GM23248 (cell line): Measurements from ENCODE around the gene NDUFA12. TPM values are rescaled to one million over a fixed set of nuclear protein-coding genes. Genes with fewer than 3 reads are reported as not detected.
"Not testable (repeated sequence)": the region's sequence is repeated elsewhere in the genome, so short reads cannot be mapped to it uniquely, and the experiment has no call there.

ENCODE experiments used
- DNase-seq: peaks from one replicate; pipeline ENCODE4 v3.0.0-alpha.2; 2015
- H2AFZ ChIP-seq: fragments of 200-600 bp; sonication (generic); 2 replicates; pipeline ENCODE4 v1.6.1; 2016; ENCODE audit warnings: antibody characterized with exemption
- H3F3A ChIP-seq: fragments of 200-600 bp; sonication (generic); 2 replicates; pipeline ENCODE4 v1.6.1; 2016; ENCODE audit warnings: mild to moderate bottlenecking, antibody characterized with exemption, mixed run types; ENCODE audit not compliant: insufficient read depth
- H3K27ac ChIP-seq: fragments of 200-600 bp; sonication (generic); 2 replicates; pipeline ENCODE4 v1.5.1; 2016; ENCODE audit warnings: mild to moderate bottlenecking
- H3K27me3 ChIP-seq: fragments of 200-600 bp; sonication (generic); replicated peaks from 2 replicates; pipeline ENCODE4 v1.6.1; 2016; ENCODE audit warnings: mild to moderate bottlenecking; ENCODE audit not compliant: insufficient read depth
- H3K36me3 ChIP-seq: fragments of 200-600 bp; sonication (generic); 2 replicates; pipeline ENCODE4 v1.6.1; 2016; ENCODE audit warnings: low read depth, mild to moderate bottlenecking
- H3K4me1 ChIP-seq: fragments of 200-600 bp; sonication (generic); 2 replicates; pipeline ENCODE4 v1.6.1; 2016; ENCODE audit warnings: mild to moderate bottlenecking; ENCODE audit not compliant: insufficient read depth
- H3K4me2 ChIP-seq: fragments of 200-600 bp; sonication (generic); one replicate; pipeline ENCODE4 v1.6.1; 2016; ENCODE audit warnings: mild to moderate bottlenecking; ENCODE audit not compliant: unreplicated experiment
- H3K4me3 ChIP-seq: fragments of 200-600 bp; sonication (generic); 2 replicates; pipeline ENCODE4 v1.5.1; 2016; ENCODE audit warnings: mild to moderate bottlenecking
- H3K79me2 ChIP-seq: fragments of 200-600 bp; sonication (generic); 2 replicates; pipeline ENCODE4 v1.6.1; 2016; ENCODE audit warnings: mild to moderate bottlenecking; ENCODE audit not compliant: insufficient read depth
- H3K9ac ChIP-seq: fragments of 200-600 bp; sonication (generic); 2 replicates; pipeline ENCODE4 v1.6.1; 2016; ENCODE audit warnings: mild to moderate bottlenecking
- H3K9me2 ChIP-seq: fragments of 200-600 bp; sonication (generic); 2 replicates; pipeline ENCODE4 v1.6.1; 2016; ENCODE audit warnings: mixed run types, mild to moderate bottlenecking, moderate library complexity; ENCODE audit not compliant: insufficient read depth
- H3K9me3 ChIP-seq: fragments of 200-600 bp; sonication (generic); one replicate; pipeline ENCODE4 v1.6.1; 2017; ENCODE audit warnings: low read depth
- H4K20me1 ChIP-seq: fragments of 200-600 bp; sonication (generic); 2 replicates; pipeline ENCODE4 v1.6.0; 2016; ENCODE audit not compliant: insufficient read depth
- EZH2 ChIP-seq: fragments of 200-600 bp; sonication (generic); IDR thresholded peaks from 2 replicates; pipeline ENCODE4 v1.6.1; 2018; ENCODE audit warnings: antibody characterized with exemption, mild to moderate bottlenecking; ENCODE audit not compliant: insufficient read depth, poor library complexity, severe bottlenecking
- EZH2phosphoT487 ChIP-seq: fragments of 200-600 bp; sonication (generic); IDR thresholded peaks from 2 replicates; pipeline ENCODE4 v1.6.1; 2018; ENCODE audit warnings: antibody characterized with exemption, moderate library complexity, mild to moderate bottlenecking, low read depth; ENCODE audit not compliant: insufficient read depth
- WGBS, 2 experiments: methylation state at CpG; one replicate each; pipeline ENCODE4 v1.1.6; 2015 to 2017; ENCODE audit warnings: low lambda C conversion rate in 2 of 2, low coverage in 1 of 2; ENCODE audit errors: missing lambda C conversion rate in 2 of 2; 5-methylcytosine and 5-hydroxymethylcytosine counted together
- in situ Hi-C: fragments of 300-500 bp; cut with MboI; formaldehyde crosslinking; loops from 2 replicates; pipeline ENCODE4 v1.15.0; 2020
- polyA plus RNA-seq: library from polyadenylated mRNA; unstranded; fragments of >200 nt; fragmentation: Nextera tagmentation; extraction: Ambion mirVana; gene quantifications from 2 replicates; pipeline ENCODE4 v1.2.1, GENCODE V29; 2016
- total RNA-seq: library from RNA; depleted of rRNA; stranded (reverse); fragments of >200 nt; shearing (Covaris generic); gene quantifications from 2 replicates; pipeline ENCODE4 v1.2.3, GENCODE V29; 2014

NDUFA12 gene
- total and polyA plus RNA-seq, 2 experiments from 2014 or later: 122 to 169 TPM

- H3K4me3 ChIP-seq: no peak overlapping the region
- WGBS, 2 experiments: 59 to 66% methylated on average over 2 of the region's 2 CpGs
- in situ Hi-C loops: no loop called here
Observed at GRCh38 chr12:94987801-94988200, 15.7 kb downstream of the NDUFA12 start.

GRCh38 chr12:94987076-94987669, 16.3 kb downstream of the NDUFA12 start:
- Histone ChIP-seq H2AFZ (no peak overlapping the region), H3K9ac (no peak overlapping the region), H3K79me2 (peaks cover 6% of the 10 kb centered on the region; the same call in 1 of the 2 replicates), H3K27ac (no peak overlapping the region), H3K9me2 (no peaks in the 10 kb centered on the region), H3K36me3 (no peaks in the 10 kb centered on the region), H3K4me2 (no peak overlapping the region), H3K27me3 (no peaks in the 10 kb centered on the region), H3K4me3 (no peak overlapping the region), H3K4me1 (peaks cover 20% of the 10 kb centered on the region), H3F3A (peaks cover 17% of the 10 kb centered on the region), H3K9me3 (no peaks in the 10 kb centered on the region), H4K20me1 (no peaks in the 10 kb centered on the region)
- WGBS, 2 experiments: 87 to 89% methylated on average over 8 of the region's 8 CpGs
- in situ Hi-C loops: no loop called here
- no peak for DNase-seq
- TF ChIP-seq EZH2 (no peak), EZH2phosphoT487 (no peak)

More at GRCh38 chr12:94987801-94988200, 15.7 kb downstream of the NDUFA12 start:
- no peak for DNase-seq
- Histone ChIP-seq H3K79me2 (peaks cover 6% of the 10 kb centered on the region; the same call in 1 of the 2 replicates), H3K4me1 (peaks cover 16% of the 10 kb centered on the region), H3K36me3 (peaks cover 2% of the 10 kb centered on the region; the same call in 1 of the 2 replicates), H3K9me2 (no peaks in the 10 kb centered on the region), H3K27ac (no peak overlapping the region), H3K9ac (no peak overlapping the region), H2AFZ (no peak overlapping the region), H3K27me3 (no peaks in the 10 kb centered on the region), H3K4me2 (no peak overlapping the region), H4K20me1 (no peaks in the 10 kb centered on the region), H3K9me3 (no peaks in the 10 kb centered on the region), H3F3A (peaks cover 14% of the 10 kb centered on the region)
- TF ChIP-seq EZH2phosphoT487 (no peak), EZH2 (no peak)

- WGBS, 2 experiments: 86 to 93% methylated on average over 9 of the region's 9 CpGs
- Histone ChIP-seq H3F3A (peaks cover 17% of the 10 kb centered on the region), H3K4me1 (peaks cover 20% of the 10 kb centered on the region), H3K79me2 (peaks cover 19% of the 10 kb centered on the region; the same call in 1 of the 2 replicates)
- H3K9me2 ChIP-seq, H3K4me2 ChIP-seq, in situ Hi-C loops, H3K27ac ChIP-seq, H2AFZ ChIP-seq, H3K9ac ChIP-seq, H4K20me1 ChIP-seq, H3K9me3 ChIP-seq, H3K4me3 ChIP-seq, DNase-seq, H3K36me3 ChIP-seq, H3K27me3 ChIP-seq: not testable (repeated sequence)
Observed at GRCh38 chr12:94985099-94985498, 18.4 kb downstream of the NDUFA12 start.

- no peak for DNase-seq
- Histone ChIP-seq H2AFZ (no peak overlapping the region), H3K4me3 (no peak overlapping the region), H4K20me1 (no peaks in the 10 kb centered on the region), H3K27me3 (no peaks in the 10 kb centered on the region), H3F3A (peaks cover 17% of the 10 kb centered on the region), H3K79me2 (0 out of 2 replicates have a peak, but pooled peaks cover 26% of the 10 kb centered on the region), H3K36me3 (no peaks in the 10 kb centered on the region), H3K9ac (no peak overlapping the region), H3K9me2 (no peaks in the 10 kb centered on the region), H3K4me1 (peaks cover 20% of the 10 kb centered on the region), H3K9me3 (no peaks in the 10 kb centered on the region), H3K4me2 (peak overlapping the region; percentile 10), H3K27ac (peak overlapping the region; percentile 43; the same call in 1 of the 2 replicates)
- 77 to 81% methylated on average over 2 of the region's 2 CpGs for WGBS, 2 experiments
- TF ChIP-seq EZH2phosphoT487: no peak
- TF ChIP-seq EZH2: no peak
- in situ Hi-C loops: no loop called here
Observed at GRCh38 chr12:94983321-94983720, 20.2 kb downstream of the NDUFA12 start.
